Brain microvascular endothelial cell (primary cell): Measurements from ENCODE around the gene BMPR1A.

ENCODE experiments used
- DNase-seq: peaks from one replicate; pipeline ENCODE4 v3.0.0-alpha.2; 2020
- H3K27ac ChIP-seq: fragments of 250-450 bp; sonication (Bioruptor Pico); 2 replicates; pipeline ENCODE4 v1.5.1; 2020; ENCODE audit warnings: mild to moderate bottlenecking, moderate library complexity
- H3K27me3 ChIP-seq: fragments of 250-450 bp; sonication (Bioruptor Pico); replicated peaks from 2 replicates; pipeline ENCODE4 v1.5.1; 2020; ENCODE audit warnings: mild to moderate bottlenecking
- H3K36me3 ChIP-seq: fragments of 250-450 bp; sonication (Bioruptor Pico); replicated peaks from 2 replicates; pipeline ENCODE4 v1.5.1; 2020; ENCODE audit warnings: mild to moderate bottlenecking
- H3K4me3 ChIP-seq: 2 replicates; pipeline ENCODE4 v1.5.1; 2011; ENCODE audit warnings: low read depth, mild to moderate bottlenecking, control low read depth, low read length, moderate library complexity
- in situ Hi-C: cut with HindIII; loops from 2 replicates; pipeline ENCODE4 v1.10.0; 2017; ENCODE audit warnings: low sequenced_read_pairs, low pct_ligation_motif_present
- TF ChIP-seq, protein P1 (sequence below): IDR thresholded peaks from 2 replicates; pipeline ENCODE4 v1.5.1; 2011; ENCODE audit warnings: low read depth, mild to moderate bottlenecking, moderate library complexity, low read length, control low read depth, inconsistent platforms; ENCODE audit errors: missing control alignments

The BMPR1A gene

DNA sequence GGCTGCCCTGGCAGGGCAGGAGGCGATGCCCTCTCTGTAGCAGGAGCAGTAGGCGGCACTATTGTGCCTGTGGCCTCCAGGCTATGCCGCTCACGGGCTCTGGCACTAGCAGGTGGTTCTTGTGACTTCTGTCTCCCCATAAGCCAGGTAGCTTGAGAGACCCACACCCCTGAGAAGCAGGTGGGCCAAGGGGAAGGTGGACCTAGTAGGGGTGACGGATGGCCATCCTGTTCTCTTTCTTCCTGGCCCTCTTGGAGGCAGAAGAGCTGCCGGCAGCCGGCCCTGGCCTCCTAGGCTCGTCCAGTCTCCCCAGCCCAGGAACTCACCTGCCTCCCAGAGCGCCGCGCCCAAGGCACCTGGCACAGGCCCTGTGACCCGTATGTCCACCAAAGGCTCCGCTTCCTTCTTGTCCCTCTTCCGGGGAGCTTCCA lies 185.6 kb downstream of the BMPR1A start:
- TF ChIP-seq, protein P1, sequence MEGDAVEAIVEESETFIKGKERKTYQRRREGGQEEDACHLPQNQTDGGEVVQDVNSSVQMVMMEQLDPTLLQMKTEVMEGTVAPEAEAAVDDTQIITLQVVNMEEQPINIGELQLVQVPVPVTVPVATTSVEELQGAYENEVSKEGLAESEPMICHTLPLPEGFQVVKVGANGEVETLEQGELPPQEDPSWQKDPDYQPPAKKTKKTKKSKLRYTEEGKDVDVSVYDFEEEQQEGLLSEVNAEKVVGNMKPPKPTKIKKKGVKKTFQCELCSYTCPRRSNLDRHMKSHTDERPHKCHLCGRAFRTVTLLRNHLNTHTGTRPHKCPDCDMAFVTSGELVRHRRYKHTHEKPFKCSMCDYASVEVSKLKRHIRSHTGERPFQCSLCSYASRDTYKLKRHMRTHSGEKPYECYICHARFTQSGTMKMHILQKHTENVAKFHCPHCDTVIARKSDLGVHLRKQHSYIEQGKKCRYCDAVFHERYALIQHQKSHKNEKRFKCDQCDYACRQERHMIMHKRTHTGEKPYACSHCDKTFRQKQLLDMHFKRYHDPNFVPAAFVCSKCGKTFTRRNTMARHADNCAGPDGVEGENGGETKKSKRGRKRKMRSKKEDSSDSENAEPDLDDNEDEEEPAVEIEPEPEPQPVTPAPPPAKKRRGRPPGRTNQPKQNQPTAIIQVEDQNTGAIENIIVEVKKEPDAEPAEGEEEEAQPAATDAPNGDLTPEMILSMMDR = no peak
- Histone ChIP-seq H3K27me3 (no peaks in the 10 kb centered on the region), H3K27ac (no peak overlapping the region), H3K4me3 (no peak overlapping the region), H3K36me3 (no peaks in the 10 kb centered on the region)
- in situ Hi-C loops = no loop called here
- DNase-seq = no peak

DNA sequence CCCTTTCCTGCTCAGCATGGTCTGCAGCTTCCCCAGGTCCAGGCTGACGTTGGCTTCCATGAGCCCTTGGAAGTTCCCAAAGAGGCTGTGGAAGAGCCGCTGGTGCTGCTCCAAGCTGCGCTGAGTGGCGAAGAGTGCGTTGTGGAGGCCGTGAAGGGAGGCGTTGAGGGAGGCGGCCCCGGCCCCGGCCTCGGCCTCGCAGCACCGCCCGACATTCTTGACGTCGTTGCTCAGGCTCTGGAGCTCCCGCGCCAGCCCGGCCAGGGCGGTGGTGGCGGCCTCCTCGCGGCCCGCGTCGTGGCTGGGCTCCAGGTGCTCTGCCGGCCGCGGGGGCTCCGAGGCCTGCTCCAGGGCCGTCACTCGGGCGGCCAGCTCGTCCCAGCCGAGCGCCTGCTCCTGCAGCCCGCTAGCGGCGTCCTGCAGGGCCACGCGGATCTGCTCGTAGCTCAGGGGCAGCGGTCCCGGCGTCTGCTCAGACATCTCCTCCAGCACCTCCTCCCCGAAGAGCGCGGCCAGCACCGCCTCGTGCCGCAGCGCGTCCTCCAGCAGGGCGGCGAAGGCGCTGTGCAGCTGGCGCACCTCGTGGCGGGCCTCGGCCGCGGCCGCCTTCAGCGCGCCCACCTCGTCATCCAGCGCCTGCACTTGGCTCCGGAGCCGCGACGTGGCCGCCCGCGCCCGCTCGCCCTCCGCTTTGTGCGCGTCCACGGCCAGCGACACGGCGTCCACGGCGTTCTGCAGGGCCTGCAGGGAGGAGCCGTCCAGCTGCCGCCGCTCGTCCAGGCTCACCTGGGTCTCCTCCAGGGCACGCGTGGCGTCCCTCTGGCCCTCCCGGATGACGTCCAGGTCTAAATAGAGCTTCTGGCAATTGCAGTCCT lies 186.3 kb downstream of the BMPR1A start:
- TF ChIP-seq, protein P1 = no peak
- no peaks in the 10 kb centered on the region for H3K36me3 ChIP-seq
- H3K27ac ChIP-seq = no peak overlapping the region
- H3K4me3 ChIP-seq = no peak overlapping the region
- H3K27me3 ChIP-seq = no peaks in the 10 kb centered on the region
- DNase-seq = no peak
- in situ Hi-C loops = no loop called here

DNA sequence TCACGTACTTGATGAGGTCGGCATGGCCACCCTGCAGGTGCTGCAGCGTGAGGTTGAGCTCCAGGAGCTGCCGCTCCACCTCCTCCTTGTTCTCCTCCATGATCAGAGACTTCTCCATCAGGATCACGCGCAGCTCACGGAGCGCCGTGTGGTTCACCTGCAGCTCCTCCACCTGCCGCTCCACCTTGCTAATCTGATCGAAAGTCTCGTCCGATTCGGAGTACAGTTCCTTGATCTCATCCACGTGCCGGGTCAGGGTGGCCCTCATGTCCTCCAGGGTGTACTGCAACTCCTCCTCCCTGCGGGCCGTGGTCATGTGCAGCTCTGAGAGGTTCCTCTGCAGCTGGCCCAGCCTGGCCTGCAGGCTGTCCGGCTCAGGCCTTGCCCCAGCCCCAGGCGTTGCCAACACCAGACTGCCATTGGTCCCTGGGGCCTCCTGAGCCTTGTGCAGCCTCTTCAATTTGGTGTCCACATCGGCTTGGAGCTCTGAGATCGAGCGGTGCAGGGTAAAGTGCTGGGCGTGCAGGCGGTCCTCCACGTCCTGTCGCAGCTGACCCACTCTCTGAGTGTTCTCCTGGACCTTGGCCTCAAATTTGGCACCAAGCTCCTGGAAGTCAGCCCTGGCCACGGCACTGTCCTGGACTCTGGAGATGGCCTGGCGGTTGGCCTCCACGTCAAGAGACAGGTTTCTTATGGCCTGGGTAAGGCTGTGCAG lies 187.1 kb downstream of the BMPR1A start:
- no peak for DNase-seq
- in situ Hi-C loops = no loop called here
- Histone ChIP-seq H3K4me3 (no peak overlapping the region), H3K27me3 (no peaks in the 10 kb centered on the region), H3K36me3 (no peaks in the 10 kb centered on the region), H3K27ac (no peak overlapping the region)
- TF ChIP-seq, protein P1 = no peak

DNA sequence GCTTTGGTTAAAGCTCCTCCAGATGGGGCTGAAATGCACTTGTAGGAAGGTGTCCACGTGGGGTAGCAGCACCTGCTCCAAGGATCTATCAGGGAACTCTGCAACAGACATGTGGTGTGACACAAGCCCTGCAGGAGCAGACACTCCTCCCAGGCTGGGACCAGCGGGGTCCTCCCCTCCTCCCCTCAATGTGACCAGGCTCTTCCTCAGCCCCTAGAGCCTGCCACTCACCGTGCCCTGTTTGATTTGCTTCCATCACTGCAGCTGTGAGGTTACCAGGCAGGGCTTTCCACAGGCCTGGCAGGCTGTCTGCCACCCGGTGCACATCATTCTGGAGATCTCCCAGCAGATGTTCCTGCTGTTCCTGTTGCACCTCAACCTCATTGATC lies 187.6 kb downstream of the BMPR1A start:
- TF ChIP-seq, protein P1 = no peak
- DNase-seq = no peak
- no peak overlapping the region for H3K27ac ChIP-seq
- in situ Hi-C loops = no loop called here
- no peaks in the 10 kb centered on the region for H3K36me3 ChIP-seq
- H3K4me3 ChIP-seq = no peak overlapping the region
- H3K27me3 ChIP-seq = no peaks in the 10 kb centered on the region

DNA sequence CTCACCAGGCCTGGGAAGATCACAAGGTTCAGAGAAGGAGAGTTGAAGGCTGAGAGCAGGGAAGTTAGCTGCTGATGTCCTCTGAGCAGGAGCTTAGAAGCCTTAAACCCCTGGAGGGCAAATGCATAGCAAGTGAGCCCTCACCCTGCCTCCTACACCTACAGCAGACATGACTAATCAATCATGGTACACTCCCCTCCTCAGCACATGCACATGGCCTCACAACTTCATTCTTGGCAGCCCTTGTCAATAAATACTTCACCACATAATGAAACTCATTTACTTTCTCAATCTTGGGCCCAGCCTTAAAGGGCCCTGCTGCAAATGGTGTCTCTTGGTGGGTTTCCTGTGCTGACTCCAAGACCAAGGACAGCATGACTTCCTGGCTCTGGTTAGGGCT lies 188.1 kb downstream of the BMPR1A start:
- H3K4me3 ChIP-seq = no peak overlapping the region
- H3K27ac ChIP-seq = no peak overlapping the region
- no peaks in the 10 kb centered on the region for H3K36me3 ChIP-seq
- H3K27me3 ChIP-seq = no peaks in the 10 kb centered on the region
- TF ChIP-seq, protein P1 = no peak
- DNase-seq = no peak
- in situ Hi-C loops = no loop called here
